ENCODE measurements around the gene SNTG2.

The SNTG2 gene

GRCh38 chr2:1313240-1313924 lies 362.7 kb downstream of the SNTG2 start:
- H3K27ac ChIP-seq = no peak overlapping the region
- TF ChIP-seq ZFX (IDR thresholded peaks at IDR 0.05; ENCODE audit: borderline replicate concordance) = no peak
- TF ChIP-seq, protein P1, sequence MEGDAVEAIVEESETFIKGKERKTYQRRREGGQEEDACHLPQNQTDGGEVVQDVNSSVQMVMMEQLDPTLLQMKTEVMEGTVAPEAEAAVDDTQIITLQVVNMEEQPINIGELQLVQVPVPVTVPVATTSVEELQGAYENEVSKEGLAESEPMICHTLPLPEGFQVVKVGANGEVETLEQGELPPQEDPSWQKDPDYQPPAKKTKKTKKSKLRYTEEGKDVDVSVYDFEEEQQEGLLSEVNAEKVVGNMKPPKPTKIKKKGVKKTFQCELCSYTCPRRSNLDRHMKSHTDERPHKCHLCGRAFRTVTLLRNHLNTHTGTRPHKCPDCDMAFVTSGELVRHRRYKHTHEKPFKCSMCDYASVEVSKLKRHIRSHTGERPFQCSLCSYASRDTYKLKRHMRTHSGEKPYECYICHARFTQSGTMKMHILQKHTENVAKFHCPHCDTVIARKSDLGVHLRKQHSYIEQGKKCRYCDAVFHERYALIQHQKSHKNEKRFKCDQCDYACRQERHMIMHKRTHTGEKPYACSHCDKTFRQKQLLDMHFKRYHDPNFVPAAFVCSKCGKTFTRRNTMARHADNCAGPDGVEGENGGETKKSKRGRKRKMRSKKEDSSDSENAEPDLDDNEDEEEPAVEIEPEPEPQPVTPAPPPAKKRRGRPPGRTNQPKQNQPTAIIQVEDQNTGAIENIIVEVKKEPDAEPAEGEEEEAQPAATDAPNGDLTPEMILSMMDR (IDR thresholded peaks at IDR 0.05) = no peak

- no peak overlapping the region for H3K27ac ChIP-seq
- TF ChIP-seq ZFX (IDR thresholded peaks at IDR 0.05; ENCODE audit: borderline replicate concordance) = no peak
- TF ChIP-seq, protein P1 (IDR thresholded peaks at IDR 0.05) = no peak
These were observed 363.6 kb downstream of the SNTG2 start for GRCh38 chr2:1314254-1314653.

DNA sequence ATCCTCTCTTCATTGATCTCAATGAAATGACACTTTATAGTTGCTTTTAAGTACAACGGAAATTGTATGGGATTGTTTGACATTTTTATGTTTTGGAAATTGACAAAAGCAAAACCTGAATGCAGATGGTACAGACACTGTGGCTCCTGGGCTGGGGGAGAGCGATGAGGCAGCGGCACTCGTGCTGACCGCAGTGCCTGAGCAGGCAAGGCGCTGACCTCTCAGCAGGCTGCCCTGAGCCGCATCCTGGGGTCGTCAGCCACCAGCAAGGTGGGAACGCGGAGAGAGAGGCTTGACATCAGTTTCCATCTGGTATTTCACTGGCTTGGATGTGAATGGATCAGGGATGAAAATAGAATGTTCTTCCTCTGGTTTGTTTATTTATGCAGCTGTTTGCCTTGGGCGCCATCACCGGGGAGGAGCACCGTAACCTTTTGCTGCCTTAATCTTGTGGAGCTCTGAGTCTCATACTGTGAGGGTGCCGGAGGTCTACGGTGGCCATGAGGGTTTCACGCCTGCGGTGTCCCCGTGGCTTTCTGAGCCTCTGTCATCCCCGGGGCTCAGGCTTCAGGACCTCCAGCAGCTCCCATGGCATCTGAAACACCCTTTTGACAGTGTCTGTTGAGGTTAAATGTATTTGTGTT lies 367.8 kb downstream of the SNTG2 start:
- TF ChIP-seq, protein P1 (IDR thresholded peaks at IDR 0.05) = no peak
- no peak for TF ChIP-seq ZFX (IDR thresholded peaks at IDR 0.05; ENCODE audit: borderline replicate concordance)
- no peak overlapping the region for H3K27ac ChIP-seq

GRCh38 chr2:1319393-1319792 lies 368.7 kb downstream of the SNTG2 start:
- H3K27ac ChIP-seq = no peak overlapping the region
- TF ChIP-seq ZFX (IDR thresholded peaks at IDR 0.05; ENCODE audit: borderline replicate concordance) = no peak
- TF ChIP-seq, protein P1 (IDR thresholded peaks at IDR 0.05) = no peak

- no peak overlapping the region for H3K27ac ChIP-seq
- TF ChIP-seq, protein P1 (IDR thresholded peaks at IDR 0.05) = no peak
- no peak for TF ChIP-seq ZFX (IDR thresholded peaks at IDR 0.05; ENCODE audit: borderline replicate concordance)
These were observed 370.7 kb downstream of the SNTG2 start for GRCh38 chr2:1321321-1321720.

DNA sequence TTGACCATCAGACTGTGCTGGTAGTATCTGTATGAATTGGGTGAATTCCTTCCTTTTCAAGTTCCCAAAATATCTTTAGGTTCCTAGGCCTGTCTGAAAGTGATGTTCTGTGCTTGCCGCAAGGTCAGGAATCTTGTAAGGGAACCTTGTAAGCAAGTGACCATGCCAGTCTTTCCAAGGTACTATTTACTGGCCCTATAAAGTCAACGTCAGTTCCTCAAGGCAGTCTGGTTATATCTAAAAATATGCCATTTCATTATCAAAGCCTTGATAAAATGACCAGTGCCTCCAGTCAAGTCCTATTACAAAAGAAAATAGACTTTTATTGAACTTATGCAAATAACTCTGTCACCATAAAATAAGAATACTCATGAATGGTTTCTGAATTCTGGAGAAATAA lies 374.2 kb downstream of the SNTG2 start:
- H3K27ac ChIP-seq = no peak overlapping the region
- TF ChIP-seq ZFX (IDR thresholded peaks at IDR 0.05; ENCODE audit: borderline replicate concordance) = no peak
- TF ChIP-seq, protein P1 (IDR thresholded peaks at IDR 0.05) = no peak

DNA sequence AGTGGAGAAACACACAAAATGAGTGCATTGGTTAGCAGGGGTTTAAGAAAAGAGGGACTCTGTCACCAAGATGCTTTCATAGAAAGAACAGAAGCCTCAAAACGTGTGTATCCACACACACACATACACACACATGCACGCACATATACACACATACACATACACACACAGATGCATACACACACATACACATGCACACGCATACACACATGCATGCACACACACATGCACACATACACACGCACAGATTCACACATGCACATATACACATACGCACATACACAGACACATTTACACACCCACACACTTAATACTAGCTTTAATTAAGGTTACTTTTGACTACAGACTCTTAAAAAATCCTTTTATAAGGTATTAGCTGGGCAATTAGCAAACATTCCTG lies 378.0 kb downstream of the SNTG2 start:
- H3K27ac ChIP-seq = no peak overlapping the region
- no peak for TF ChIP-seq ZFX (IDR thresholded peaks at IDR 0.05; ENCODE audit: borderline replicate concordance)
- TF ChIP-seq, protein P1 (IDR thresholded peaks at IDR 0.05) = no peak

Measured in 22Rv1 (cell line).